Adrenal gland (tissue), 5 donors: ENCODE measurements around the gene LMF1.

Experiments used
- CTCF ChIP-seq, 6 experiments: fragments of 450-650 bp in 4 of 6; fragments of 200-600 bp in 2 of 6; sonication (generic) in 1 of 6; IDR thresholded peaks; 1 replicate in 5 of 6; 2 replicates in 1 of 6; pipeline versions ENCODE4 v1.5.1 to v1.8.0; 2016 to 2021; ENCODE audit warnings: antibody characterized with exemption in 6 of 6, mild to moderate bottlenecking in 2 of 6, moderate library complexity in 1 of 6
- POLR2A ChIP-seq, 2 donors: fragments of 450-650 bp; IDR thresholded peaks; one replicate each; pipeline ENCODE4 v1.6.1; 2017; ENCODE audit warnings: antibody characterized with exemption in 2 of 2, mild to moderate bottlenecking in 2 of 2, moderate library complexity in 1 of 2
- donor health status: DM: no; HTN: no; CAD: no.

DNA sequence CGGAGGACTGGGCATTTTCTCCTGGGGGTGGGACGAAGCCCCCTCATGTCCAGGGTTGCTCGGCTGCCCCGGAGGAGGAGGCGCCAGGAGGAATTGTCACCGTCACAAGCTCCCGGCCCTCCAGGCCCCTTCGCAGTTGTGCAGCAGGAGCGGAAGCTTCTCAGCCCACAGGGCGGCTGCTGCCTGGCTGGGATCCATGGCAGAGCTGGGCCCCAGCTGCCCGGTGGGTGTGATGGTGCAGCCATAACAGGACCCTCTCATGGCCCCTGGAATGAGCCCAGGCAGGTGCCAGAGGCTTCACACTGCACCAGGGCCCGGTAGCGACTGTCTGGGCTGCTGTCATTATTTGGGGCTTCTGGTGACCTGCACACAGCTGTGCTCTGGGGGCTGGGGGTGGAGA lies 115.3 kb downstream of the LMF1 start:
- TF ChIP-seq CTCF (IDR thresholded peaks at IDR 0.05) (no peak), POLR2A (IDR thresholded peaks at IDR 0.05) (no peak)
